Sigmoid colon (tissue), 7 donors: ENCODE measurements around the gene DTX1. TPM values are rescaled to one million over a fixed set of nuclear protein-coding genes. Genes with fewer than 3 reads are reported as not detected.

Experiments used
- DNase-seq: peaks from one replicate; pipeline ENCODE4 v3.0.0-alpha.2; 2019
- H3K27ac ChIP-seq, 4 donors: fragments of 200-600 bp; sonication (generic); one replicate each; pipeline ENCODE4 v1.5.1; 2016 to 2019; ENCODE audit warnings: mild to moderate bottlenecking in 1 of 4
- H3K27me3 ChIP-seq, 3 donors: fragments of 200-600 bp; sonication (generic); one replicate each; pipeline ENCODE4 v1.5.1; 2019; ENCODE audit warnings: mild to moderate bottlenecking in 1 of 3
- H3K36me3 ChIP-seq, 4 donors: fragments of 200-600 bp; sonication (generic); one replicate each; pipeline ENCODE4 v1.5.1; 2016 to 2019
- H3K4me1 ChIP-seq, 4 donors: fragments of 200-600 bp; sonication (generic); one replicate each; pipeline ENCODE4 v1.5.1; 2017 to 2019
- H3K4me3 ChIP-seq, 4 donors: fragments of 200-600 bp; sonication (generic); one replicate each; pipeline ENCODE4 v1.5.1; 2017 to 2019; ENCODE audit warnings: mild to moderate bottlenecking in 2 of 4, moderate library complexity in 1 of 4
- H3K9me3 ChIP-seq, 4 donors: fragments of 200-600 bp in 3 of 4; sonication (generic) in 3 of 4; one replicate each; pipeline versions ENCODE4 v1.5.1 to v1.6.1; 2013 to 2019
- CTCF ChIP-seq, 4 experiments: fragments of 450-650 bp in 3 of 4; fragments of 200-600 bp in 1 of 4; IDR thresholded peaks; one replicate each; pipeline ENCODE4 v1.5.1; 2016 to 2019; ENCODE audit warnings: antibody characterized with exemption in 4 of 4, mild to moderate bottlenecking in 3 of 4, moderate library complexity in 2 of 4
- EP300 ChIP-seq, 4 donors: sonication (generic); formaldehyde crosslinking; IDR thresholded peaks; one replicate each; pipeline ENCODE4 v1.6.1; 2017; ENCODE audit warnings: antibody characterized with exemption in 4 of 4
- POLR2A ChIP-seq, 2 donors: fragments of 450-650 bp; IDR thresholded peaks; one replicate each; pipeline ENCODE4 v1.6.1; 2016; ENCODE audit warnings: antibody characterized with exemption in 2 of 2, mild to moderate bottlenecking in 2 of 2, moderate library complexity in 2 of 2
- POLR2AphosphoS5 ChIP-seq, 4 donors: sonication (generic); formaldehyde crosslinking; IDR thresholded peaks; one replicate each; pipeline ENCODE4 v1.6.1; 2017; ENCODE audit warnings: antibody characterized with exemption in 4 of 4
- WGBS, 2 donors: extraction: QIAGEN DNeasy Blood & Tissue Kit; methylation state at CpG; one replicate each; pipeline ENCODE4 v1.1.7; 2013; 5-methylcytosine and 5-hydroxymethylcytosine counted together
- intact Hi-C: fragments of 100-400 bp; cut with DNase I; formaldehyde crosslinking; loops from one replicate; pipeline ENCODE4 v1.15.1; 2023
- polyA plus RNA-seq, 3 donors: library from polyadenylated mRNA; stranded (reverse); fragments of 200-250 nt; gene quantifications; one replicate each; pipeline ENCODE4 v1.2.3, GENCODE V29; 2013
- total RNA-seq, 4 donors: library from RNA; depleted of rRNA; stranded (reverse); fragments of >200 nt; gene quantifications; one replicate each; pipeline ENCODE4 v1.1.0, GENCODE V29; 2016
- donor health status: healthy with polysubstance abuse.
- donor health status: Bipolar disorder and iron deficiency.
- donor health status: healthy.

Gene DTX1
- total and polyA plus RNA-seq, 7 donors: 1.2 to 15.8 (median 3.0) TPM

GRCh38 chr12:113104953-113105510 lies 48.5 kb downstream of the DTX1 start:
- WGBS, 2 donors: 89 to 92% methylated on average over 13 of the region's 13 CpGs
- peaks cover 8 to 24% (median 21%) of the 10 kb centered on the region in 3 donors for H3K27me3 ChIP-seq
- TF ChIP-seq EP300 (IDR thresholded peaks at IDR 0.05) (no peak), POLR2A (IDR thresholded peaks at IDR 0.05) (no peak), POLR2AphosphoS5 (IDR thresholded peaks at IDR 0.05) (no peak), CTCF (IDR thresholded peaks at IDR 0.05) (no peak)
- H3K9me3 ChIP-seq: no peaks in the 10 kb centered on the region
- no peak overlapping the region for H3K27ac ChIP-seq
- H3K4me1 ChIP-seq: peaks cover 0 to 3% (median 0%) of the 10 kb centered on the region in 4 donors
- DNase-seq: no peak
- no peak overlapping the region for H3K4me3 ChIP-seq
- intact Hi-C loops: no loop called here
- H3K36me3 ChIP-seq: no peaks in the 10 kb centered on the region

GRCh38 chr12:113105606-113106271 lies 49.2 kb downstream of the DTX1 start:
- H3K27me3 ChIP-seq: peaks cover 8 to 23% (median 20%) of the 10 kb centered on the region in 3 donors
- no peak for DNase-seq
- H3K9me3 ChIP-seq: no peaks in the 10 kb centered on the region
- H3K4me1 ChIP-seq: peaks cover 0 to 3% (median 0%) of the 10 kb centered on the region in 4 donors
- no peaks in the 10 kb centered on the region for H3K36me3 ChIP-seq
- WGBS, 2 donors: 89% methylated on average over 15 of the region's 15 CpGs
- H3K4me3 ChIP-seq: no peak overlapping the region
- TF ChIP-seq EP300 (IDR thresholded peaks at IDR 0.05) (no peak), POLR2AphosphoS5 (IDR thresholded peaks at IDR 0.05) (no peak), POLR2A (IDR thresholded peaks at IDR 0.05) (no peak), CTCF (IDR thresholded peaks at IDR 0.05) (no peak)
- intact Hi-C loops: no loop called here
- no peak overlapping the region for H3K27ac ChIP-seq

- Histone ChIP-seq H3K27me3 (peaks cover 8 to 18% (median 17%) of the 10 kb centered on the region in 3 donors), H3K4me3 (no peak overlapping the region), H3K36me3 (no peaks in the 10 kb centered on the region), H3K4me1 (peaks cover 0 to 3% (median 0%) of the 10 kb centered on the region in 4 donors), H3K27ac (no peak overlapping the region), H3K9me3 (no peaks in the 10 kb centered on the region)
- intact Hi-C loops: no loop called here
- no peak for DNase-seq
- WGBS, 2 donors: 78 to 91% methylated on average over 1 of the region's 1 CpG
- no peak for TF ChIP-seq POLR2AphosphoS5 (IDR thresholded peaks at IDR 0.05)
- TF ChIP-seq POLR2A (IDR thresholded peaks at IDR 0.05): no peak
- no peak for TF ChIP-seq EP300 (IDR thresholded peaks at IDR 0.05)
- no peak for TF ChIP-seq CTCF (IDR thresholded peaks at IDR 0.05)
Measured at GRCh38 chr12:113106361-113106760, 49.8 kb downstream of the DTX1 start.

GRCh38 chr12:113108308-113108707 lies 51.8 kb downstream of the DTX1 start:
- no peak overlapping the region for H3K27ac ChIP-seq
- no peak for TF ChIP-seq POLR2AphosphoS5 (IDR thresholded peaks at IDR 0.05)
- TF ChIP-seq CTCF (IDR thresholded peaks at IDR 0.05): no peak
- no peak for TF ChIP-seq EP300 (IDR thresholded peaks at IDR 0.05)
- no peak for TF ChIP-seq POLR2A (IDR thresholded peaks at IDR 0.05)
- no peak overlapping the region for H3K4me3 ChIP-seq
- peaks cover 0 to 3% (median 0%) of the 10 kb centered on the region in 4 donors for H3K4me1 ChIP-seq
- intact Hi-C loops: no loop called here
- no peaks in the 10 kb centered on the region for H3K36me3 ChIP-seq
- no peaks in the 10 kb centered on the region for H3K9me3 ChIP-seq
- peaks cover 8 to 26% (median 8%) of the 10 kb centered on the region in 3 donors for H3K27me3 ChIP-seq
- 93 to 97% methylated on average over 4 of the region's 4 CpGs for WGBS, 2 donors
- no peak for DNase-seq
